Ectodermal cell (in vitro differentiated cells): ENCODE data around the gene ACSL3.
"Not testable (repeated sequence)": the region's sequence is repeated elsewhere in the genome, so short reads cannot be mapped to it uniquely, and the experiment has no call there.

ENCODE experiments used
- H3K27ac ChIP-seq: 2 replicates; pipeline ENCODE4 v1.7.0; 2013; ENCODE audit warnings: mild to moderate bottlenecking, low read depth, low read length; ENCODE audit not compliant: insufficient read depth, poor library complexity, severe bottlenecking
- H3K27me3 ChIP-seq: 2 replicates; pipeline ENCODE4 v1.7.0; 2013; ENCODE audit warnings: mild to moderate bottlenecking, low read length; ENCODE audit not compliant: insufficient read depth, control insufficient read depth, poor library complexity, severe bottlenecking
- H3K36me3 ChIP-seq: one replicate; pipeline ENCODE4 v1.7.0; 2013; ENCODE audit warnings: low read length; ENCODE audit not compliant: control insufficient read depth, insufficient read depth
- H3K4me1 ChIP-seq: one replicate; pipeline ENCODE4 v1.7.0; 2013; ENCODE audit warnings: low read length; ENCODE audit not compliant: control insufficient read depth, insufficient read depth
- H3K4me3 ChIP-seq: 2 replicates; pipeline ENCODE4 v1.7.0; 2013; ENCODE audit warnings: low read depth, low read length, control low read depth; ENCODE audit not compliant: insufficient read depth
- H3K9me3 ChIP-seq: 2 replicates; pipeline ENCODE4 v1.7.0; 2013; ENCODE audit warnings: mild to moderate bottlenecking, low read length, moderate library complexity; ENCODE audit not compliant: control insufficient read depth
- WGBS, 2 experiments: methylation state at CpG; one replicate each; pipeline ENCODE4 v1.1.7; 2013; ENCODE audit warnings: missing lambda C conversion rate in 2 of 2; 5-methylcytosine and 5-hydroxymethylcytosine counted together

Gene ACSL3

DNA sequence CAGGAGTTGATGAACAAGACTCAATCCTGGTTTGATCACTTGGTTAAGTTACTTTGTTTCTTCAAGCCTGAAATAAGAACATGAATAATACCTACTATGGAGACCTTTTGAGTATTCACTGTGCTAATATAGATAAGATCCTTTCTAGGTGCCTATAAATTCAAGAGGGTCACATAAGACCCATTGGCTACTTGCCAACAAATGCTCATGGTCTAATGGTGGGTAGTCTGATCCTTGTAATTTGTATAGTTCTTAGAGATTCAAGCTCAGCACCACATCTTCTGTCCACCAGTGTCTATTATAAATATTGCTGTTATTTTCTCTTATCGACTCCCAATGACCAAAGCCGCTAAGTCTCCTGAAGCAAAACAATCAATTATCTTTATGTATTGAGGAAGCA is 27.4 kb upstream of the ACSL3 start:
- Histone ChIP-seq H3K4me1 (no peaks in the 10 kb centered on the region), H3K27ac (no peak overlapping the region), H3K9me3 (no peaks in the 10 kb centered on the region), H3K4me3 (no peak overlapping the region), H3K27me3 (no peaks in the 10 kb centered on the region), H3K36me3 (no peaks in the 10 kb centered on the region)
- WGBS, 2 experiments, result 94% methylated on average over 2 of the region's 2 CpGs; no CpG with 5 or more reads in 1 of the 2 experiments

- Histone ChIP-seq H3K27me3 (no peaks in the 10 kb centered on the region), H3K36me3 (no peaks in the 10 kb centered on the region), H3K4me3 (no peak overlapping the region), H3K9me3 (no peaks in the 10 kb centered on the region), H3K4me1 (no peaks in the 10 kb centered on the region), H3K27ac (no peak overlapping the region)
- WGBS, 2 experiments, result 88 to 90% methylated on average over 7 of the region's 8 CpGs
These were observed 25.6 kb upstream of the ACSL3 start for GRCh38 chr2:222835143-222835822.

DNA sequence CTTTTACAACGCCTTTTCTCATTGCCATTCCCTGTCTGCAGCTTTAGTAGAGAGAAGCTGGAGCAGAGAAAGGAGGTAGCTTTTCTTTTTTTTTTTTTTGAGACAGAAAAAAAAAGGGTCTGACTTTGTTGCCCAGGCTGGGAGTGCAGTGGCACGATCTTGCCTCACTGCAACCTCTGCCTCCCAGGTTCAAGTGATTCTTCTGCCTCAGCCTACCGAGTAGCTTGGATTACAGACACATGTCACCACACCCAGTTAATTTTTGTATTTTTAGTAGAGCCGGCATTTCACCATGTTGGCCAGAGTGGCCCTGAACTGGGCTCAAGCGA is 25.0 kb upstream of the ACSL3 start:
- Histone ChIP-seq H3K4me1 (no peaks in the 10 kb centered on the region), H3K36me3 (no peaks in the 10 kb centered on the region), H3K27ac (no peak overlapping the region), H3K9me3 (no peaks in the 10 kb centered on the region), H3K27me3 (no peaks in the 10 kb centered on the region), H3K4me3 (no peak overlapping the region)
- WGBS, 2 experiments, result 90 to 94% methylated on average over 5 of the region's 5 CpGs

- WGBS, 2 experiments, result 90 to 94% methylated on average over 4 of the region's 4 CpGs
- Histone ChIP-seq H3K4me3 (no peak overlapping the region), H3K4me1 (no peaks in the 10 kb centered on the region), H3K36me3 (no peaks in the 10 kb centered on the region), H3K27me3 (no peaks in the 10 kb centered on the region), H3K9me3 (no peaks in the 10 kb centered on the region), H3K27ac (no peak overlapping the region)
These were observed 23.2 kb upstream of the ACSL3 start for GRCh38 chr2:222837643-222838056.

GRCh38 chr2:222840060-222840802 is 20.6 kb upstream of the ACSL3 start:
- no peaks in the 10 kb centered on the region for H3K4me1 ChIP-seq
- H3K27ac ChIP-seq, result no peak overlapping the region
- no peaks in the 10 kb centered on the region for H3K9me3 ChIP-seq
- no peaks in the 10 kb centered on the region for H3K27me3 ChIP-seq
- no peak overlapping the region for H3K4me3 ChIP-seq
- WGBS, 2 experiments, result 84 to 100% methylated on average over 2 of the region's 3 CpGs
- no peaks in the 10 kb centered on the region for H3K36me3 ChIP-seq

- Histone ChIP-seq H3K9me3 (no peaks in the 10 kb centered on the region), H3K4me3 (no peak overlapping the region), H3K36me3 (no peaks in the 10 kb centered on the region), H3K27ac (no peak overlapping the region), H3K27me3 (no peaks in the 10 kb centered on the region), H3K4me1 (no peaks in the 10 kb centered on the region)
- 94 to 99% methylated on average over 3 of the region's 3 CpGs for WGBS, 2 experiments
These were observed 18.2 kb upstream of the ACSL3 start for GRCh38 chr2:222842491-222843174.

DNA sequence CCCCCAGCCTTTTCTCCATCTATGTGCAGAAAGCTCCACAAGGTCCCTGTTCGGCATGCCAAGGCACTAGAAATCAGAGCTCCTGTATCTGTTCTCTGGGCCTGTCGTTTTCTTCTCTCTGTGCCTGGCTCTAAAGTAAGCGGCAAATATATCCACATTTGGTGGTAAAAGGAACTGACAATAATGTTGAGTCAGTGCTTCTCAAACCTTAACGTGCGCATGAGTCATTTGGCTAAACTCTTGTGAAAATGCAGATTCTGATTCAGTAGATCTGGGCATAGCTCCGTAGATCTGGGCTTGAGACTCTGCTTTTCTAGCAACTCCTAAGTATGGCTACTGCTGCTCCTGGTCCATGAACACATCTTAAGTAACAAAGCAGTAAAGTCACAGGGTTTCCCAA is 16.5 kb upstream of the ACSL3 start:
- no peaks in the 10 kb centered on the region for H3K27me3 ChIP-seq
- H3K27ac ChIP-seq, result no peak overlapping the region
- 83 to 87% methylated on average over 6 of the region's 6 CpGs for WGBS, 2 experiments
- H3K4me3 ChIP-seq, result no peak overlapping the region
- H3K9me3 ChIP-seq, result no peaks in the 10 kb centered on the region
- no peaks in the 10 kb centered on the region for H3K36me3 ChIP-seq
- no peaks in the 10 kb centered on the region for H3K4me1 ChIP-seq

- H3K9me3 ChIP-seq, H3K27me3 ChIP-seq, H3K36me3 ChIP-seq, H3K4me1 ChIP-seq, H3K27ac ChIP-seq, H3K4me3 ChIP-seq: not testable (repeated sequence)
- WGBS, 2 experiments, result 93 to 95% methylated on average over 3 of the region's 3 CpGs
These were observed 15.5 kb upstream of the ACSL3 start for GRCh38 chr2:222845314-222845713.

- Histone ChIP-seq H3K27me3 (no peaks in the 10 kb centered on the region), H3K4me3 (no peak overlapping the region), H3K27ac (no peak overlapping the region), H3K9me3 (no peaks in the 10 kb centered on the region), H3K4me1 (no peaks in the 10 kb centered on the region), H3K36me3 (no peaks in the 10 kb centered on the region)
- 91 to 94% methylated on average over 4 of the region's 4 CpGs for WGBS, 2 experiments
These were observed 14.8 kb upstream of the ACSL3 start for GRCh38 chr2:222846003-222846402.

GRCh38 chr2:222848031-222848430 is 12.8 kb upstream of the ACSL3 start:
- H3K9me3 ChIP-seq, H3K36me3 ChIP-seq, H3K4me1 ChIP-seq, H3K27me3 ChIP-seq, H3K4me3 ChIP-seq, H3K27ac ChIP-seq: not testable (repeated sequence)
- WGBS, 2 experiments, result 92 to 94% methylated on average over 6 of the region's 6 CpGs
